Ascending aorta (tissue), 2 donors: ENCODE results near the gene ZNF212. TPM values are rescaled to one million over a fixed set of nuclear protein-coding genes. Genes with fewer than 3 reads are reported as not detected.
A peak's percentile ranks its signal among the peaks of the same experiment; 100 is the strongest.

Source experiments
- DNase-seq, 2 donors: peaks; one replicate each; pipeline ENCODE4 v3.0.0-alpha.2; 2019; ENCODE audit warnings: low spot score in 2 of 2
- H3K27ac ChIP-seq, 2 donors: fragments of 200-600 bp; sonication (generic); one replicate each; pipeline ENCODE4 v1.5.1; 2016 to 2017; ENCODE audit warnings: mild to moderate bottlenecking in 1 of 2
- H3K27me3 ChIP-seq: fragments of 200-600 bp; sonication (generic); one replicate; pipeline ENCODE4 v1.5.1; 2017
- H3K36me3 ChIP-seq, 2 donors: fragments of 200-600 bp; sonication (generic); one replicate each; pipeline ENCODE4 v1.5.1; 2016
- H3K4me1 ChIP-seq, 2 donors: fragments of 200-600 bp; sonication (generic); one replicate each; pipeline ENCODE4 v1.5.1; 2016 to 2017; ENCODE audit warnings: mild to moderate bottlenecking in 1 of 2
- H3K4me3 ChIP-seq, 2 donors: fragments of 200-600 bp; sonication (generic); one replicate each; pipeline ENCODE4 v1.5.1; 2016 to 2017; ENCODE audit warnings: mild to moderate bottlenecking in 1 of 2
- H3K9me3 ChIP-seq, 2 donors: fragments of 200-600 bp; sonication (generic); one replicate each; pipeline ENCODE4 v1.5.1; 2016
- CTCF ChIP-seq, 3 experiments: fragments of 200-600 bp in 2 of 3; fragments of 450-650 bp in 1 of 3; sonication (generic) in 2 of 3; IDR thresholded peaks; one replicate each; pipeline ENCODE4 v1.5.1; 2016 to 2019; ENCODE audit warnings: antibody characterized with exemption in 3 of 3, mild to moderate bottlenecking in 1 of 3, moderate library complexity in 1 of 3
- intact Hi-C: fragments of 100-400 bp; cut with DNase I; formaldehyde crosslinking; loops from one replicate; pipeline ENCODE4 v1.15.1; 2023
- total RNA-seq: library from RNA; depleted of rRNA; stranded (reverse); fragments of >200 nt; gene quantifications from one replicate; pipeline ENCODE4 v1.1.0, GENCODE V29; 2016

ZNF212 gene
- total RNA-seq, 1 donor from 2014 or later, result 5.2 TPM

- TF ChIP-seq CTCF (IDR thresholded peaks at IDR 0.05), result no peak
- Histone ChIP-seq H3K4me3 (no peak overlapping the region), H3K36me3 (peaks cover 20 to 28% of the 10 kb centered on the region in 2 donors), H3K9me3 (no peaks in the 10 kb centered on the region), H3K27ac (no peak overlapping the region), H3K27me3 (no peaks in the 10 kb centered on the region), H3K4me1 (no peaks in the 10 kb centered on the region)
- peak in 1 of 2 donors; percentile 56 for DNase-seq
- intact Hi-C loops, result no loop called here
Observed at GRCh38 chr7:149294634-149295480, 55.4 kb downstream of the ZNF212 start.

- intact Hi-C loops, result no loop called here
- H3K36me3 ChIP-seq, result peaks cover 20 to 23% of the 10 kb centered on the region in 2 donors
- no peaks in the 10 kb centered on the region for H3K9me3 ChIP-seq
- H3K27me3 ChIP-seq, result no peaks in the 10 kb centered on the region
- no peak overlapping the region for H3K4me3 ChIP-seq
- no peak for DNase-seq
- H3K4me1 ChIP-seq, result no peaks in the 10 kb centered on the region
- TF ChIP-seq CTCF (IDR thresholded peaks at IDR 0.05), result no peak
- H3K27ac ChIP-seq, result no peak overlapping the region
Observed at GRCh38 chr7:149295481-149295850, 56.0 kb downstream of the ZNF212 start.

- H3K4me1 ChIP-seq, result no peaks in the 10 kb centered on the region
- H3K27ac ChIP-seq, result no peak overlapping the region
- H3K4me3 ChIP-seq, result no peak overlapping the region
- peaks cover 20 to 23% of the 10 kb centered on the region in 2 donors for H3K36me3 ChIP-seq
- no peaks in the 10 kb centered on the region for H3K27me3 ChIP-seq
- intact Hi-C loops, result no loop called here
- H3K9me3 ChIP-seq, result no peaks in the 10 kb centered on the region
- TF ChIP-seq CTCF (IDR thresholded peaks at IDR 0.05), result no peak
- DNase-seq, result peak in 1 of 2 donors; percentile 43
Observed at GRCh38 chr7:149296368-149296767, 56.9 kb downstream of the ZNF212 start.

- Histone ChIP-seq H3K4me1 (no peaks in the 10 kb centered on the region), H3K4me3 (no peak overlapping the region), H3K27ac (no peak overlapping the region), H3K9me3 (no peaks in the 10 kb centered on the region), H3K27me3 (no peaks in the 10 kb centered on the region), H3K36me3 (peaks cover 20 to 23% of the 10 kb centered on the region in 2 donors)
- DNase-seq, result peak in 1 of 2 donors; percentile 30
- intact Hi-C loops, result no loop called here
- TF ChIP-seq CTCF (IDR thresholded peaks at IDR 0.05), result no peak
Observed at GRCh38 chr7:149297034-149297755, 57.7 kb downstream of the ZNF212 start.

- H3K27me3 ChIP-seq, result no peaks in the 10 kb centered on the region
Observed at GRCh38 chr7:149300620-149301285, 61.3 kb downstream of the ZNF212 start.

More at GRCh38 chr7:149300620-149301285, 61.3 kb downstream of the ZNF212 start:
- H3K9me3 ChIP-seq, result no peaks in the 10 kb centered on the region
- H3K27ac ChIP-seq, result no peak overlapping the region
- no peak for TF ChIP-seq CTCF (IDR thresholded peaks at IDR 0.05)
- no peak overlapping the region for H3K4me3 ChIP-seq
- H3K4me1 ChIP-seq, result no peaks in the 10 kb centered on the region
- intact Hi-C loops, result no loop called here
- no peak for DNase-seq
- H3K36me3 ChIP-seq, result no peaks in the 10 kb centered on the region
